Loucy (cell line): ENCODE data around the gene KLF3.

Experiments used
- EZH2phosphoT487 ChIP-seq: fragments of 200-600 bp; IDR thresholded peaks from 2 replicates; pipeline ENCODE4 v1.6.1; 2018; ENCODE audit warnings: antibody characterized with exemption, mild to moderate bottlenecking, moderate library complexity, borderline replicate concordance
- TF ChIP-seq, protein P1 (sequence below): fragments of 200-600 bp; sonication (generic); conservative IDR thresholded peaks from 2 replicates; pipeline ENCODE4 v1.5.1; 2014; ENCODE audit warnings: mild to moderate bottlenecking, antibody characterized with exemption, low read length

- TF ChIP-seq, protein P1, sequence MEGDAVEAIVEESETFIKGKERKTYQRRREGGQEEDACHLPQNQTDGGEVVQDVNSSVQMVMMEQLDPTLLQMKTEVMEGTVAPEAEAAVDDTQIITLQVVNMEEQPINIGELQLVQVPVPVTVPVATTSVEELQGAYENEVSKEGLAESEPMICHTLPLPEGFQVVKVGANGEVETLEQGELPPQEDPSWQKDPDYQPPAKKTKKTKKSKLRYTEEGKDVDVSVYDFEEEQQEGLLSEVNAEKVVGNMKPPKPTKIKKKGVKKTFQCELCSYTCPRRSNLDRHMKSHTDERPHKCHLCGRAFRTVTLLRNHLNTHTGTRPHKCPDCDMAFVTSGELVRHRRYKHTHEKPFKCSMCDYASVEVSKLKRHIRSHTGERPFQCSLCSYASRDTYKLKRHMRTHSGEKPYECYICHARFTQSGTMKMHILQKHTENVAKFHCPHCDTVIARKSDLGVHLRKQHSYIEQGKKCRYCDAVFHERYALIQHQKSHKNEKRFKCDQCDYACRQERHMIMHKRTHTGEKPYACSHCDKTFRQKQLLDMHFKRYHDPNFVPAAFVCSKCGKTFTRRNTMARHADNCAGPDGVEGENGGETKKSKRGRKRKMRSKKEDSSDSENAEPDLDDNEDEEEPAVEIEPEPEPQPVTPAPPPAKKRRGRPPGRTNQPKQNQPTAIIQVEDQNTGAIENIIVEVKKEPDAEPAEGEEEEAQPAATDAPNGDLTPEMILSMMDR = no peak
- no peak for TF ChIP-seq EZH2phosphoT487
Observed at GRCh38 chr4:38749336-38749735, 85.3 kb downstream of the KLF3 start.
